AG04449 (cell line): ENCODE data around the gene PCDHGB5.
"Not testable (repeated sequence)": the region's sequence is repeated elsewhere in the genome, so short reads cannot be mapped to it uniquely, and the experiment has no call there.

Experiments
- CTCF ChIA-PET: fragments of 350-600 bp; formaldehyde crosslinking; extraction: SDS; loops from one replicate; lab custom pipeline; 2021; ENCODE audit warnings: antibody characterized with exemption; lab: Yijun Ruan, JAX
- POLR2A ChIA-PET: fragments of 400-600, 350-600 bp; formaldehyde crosslinking; extraction: SDS; loops from one replicate; lab custom pipeline; 2020; ENCODE audit warnings: antibody characterized with exemption, inconsistent platforms; lab: Yijun Ruan, JAX
- DNase-seq: peaks from one replicate; pipeline ENCODE4 v3.0.0-alpha.2; 2010; ENCODE audit warnings: low read depth, low spot score
- H3K4me3 ChIP-seq: 2 replicates; pipeline ENCODE4 v1.5.1; 2011; ENCODE audit warnings: low read depth, mild to moderate bottlenecking, control low read depth, low read length
- TF ChIP-seq, protein P1 (sequence below): IDR thresholded peaks from one replicate; pipeline ENCODE4 v1.5.1; 2011; ENCODE audit warnings: mild to moderate bottlenecking, moderate library complexity, low read length, control low read depth, inconsistent platforms; ENCODE audit not compliant: insufficient read depth; ENCODE audit errors: missing control alignments

PCDHGB5 gene

DNA sequence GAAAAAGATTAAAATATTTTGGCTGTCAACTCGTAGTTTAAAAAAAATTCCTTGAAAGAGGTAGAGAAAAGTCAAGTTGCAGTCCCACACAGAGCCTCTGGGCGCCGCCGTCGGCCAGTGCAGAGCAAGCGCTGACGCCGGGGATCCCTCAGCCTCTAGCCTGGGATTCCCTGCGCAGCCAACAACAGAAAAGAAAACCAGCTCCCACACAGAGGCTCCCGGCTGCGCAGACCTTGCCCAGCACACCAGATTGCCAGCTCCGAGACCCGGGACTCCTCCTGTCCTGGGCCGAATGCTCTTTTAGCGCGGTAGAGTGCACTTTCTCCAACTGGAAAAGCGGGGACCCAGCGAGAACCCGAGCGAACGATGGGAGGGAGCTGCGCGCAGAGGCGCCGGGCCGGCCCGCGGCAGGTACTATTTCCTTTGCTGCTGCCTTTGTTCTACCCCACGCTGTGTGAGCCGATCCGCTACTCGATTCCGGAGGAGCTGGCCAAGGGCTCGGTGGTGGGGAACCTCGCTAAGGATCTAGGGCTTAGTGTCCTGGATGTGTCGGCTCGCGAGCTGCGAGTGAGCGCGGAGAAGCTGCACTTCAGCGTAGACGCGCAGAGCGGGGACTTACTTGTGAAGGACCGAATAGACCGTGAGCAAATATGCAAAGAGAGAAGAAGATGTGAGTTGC, 19.9 kb downstream of the PCDHGB5 start, which contains the start of gene PCDHGB7:
Gene PCDHGB7 (plus strand): TSS at position 184 of the 679 bp plus-strand sequence. CDS start 183 bp downstream, at position 367.
- TF ChIP-seq, protein P1, sequence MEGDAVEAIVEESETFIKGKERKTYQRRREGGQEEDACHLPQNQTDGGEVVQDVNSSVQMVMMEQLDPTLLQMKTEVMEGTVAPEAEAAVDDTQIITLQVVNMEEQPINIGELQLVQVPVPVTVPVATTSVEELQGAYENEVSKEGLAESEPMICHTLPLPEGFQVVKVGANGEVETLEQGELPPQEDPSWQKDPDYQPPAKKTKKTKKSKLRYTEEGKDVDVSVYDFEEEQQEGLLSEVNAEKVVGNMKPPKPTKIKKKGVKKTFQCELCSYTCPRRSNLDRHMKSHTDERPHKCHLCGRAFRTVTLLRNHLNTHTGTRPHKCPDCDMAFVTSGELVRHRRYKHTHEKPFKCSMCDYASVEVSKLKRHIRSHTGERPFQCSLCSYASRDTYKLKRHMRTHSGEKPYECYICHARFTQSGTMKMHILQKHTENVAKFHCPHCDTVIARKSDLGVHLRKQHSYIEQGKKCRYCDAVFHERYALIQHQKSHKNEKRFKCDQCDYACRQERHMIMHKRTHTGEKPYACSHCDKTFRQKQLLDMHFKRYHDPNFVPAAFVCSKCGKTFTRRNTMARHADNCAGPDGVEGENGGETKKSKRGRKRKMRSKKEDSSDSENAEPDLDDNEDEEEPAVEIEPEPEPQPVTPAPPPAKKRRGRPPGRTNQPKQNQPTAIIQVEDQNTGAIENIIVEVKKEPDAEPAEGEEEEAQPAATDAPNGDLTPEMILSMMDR, result peak; percentile 71
- ChIA-PET POLR2A (interaction anchor here (1.0 kb wide), 2 partner anchors 140 to 146 kb away, joined by 4 read pairs; no protein-coding TSS in a partner anchor), CTCF (interaction anchor here (0.6 to 16.4 kb wide), 28 partner anchors 10 to 186 kb away, joined by 3 to 303 read pairs (median 4); partner anchors contain the start of genes PCDHGA1, PCDHGA12, PCDHGA5 and PCDHGA6)
- DNase-seq, result not testable (repeated sequence)
- H3K4me3 ChIP-seq, result peak within 1 kb of the TSS; percentile 54

DNA sequence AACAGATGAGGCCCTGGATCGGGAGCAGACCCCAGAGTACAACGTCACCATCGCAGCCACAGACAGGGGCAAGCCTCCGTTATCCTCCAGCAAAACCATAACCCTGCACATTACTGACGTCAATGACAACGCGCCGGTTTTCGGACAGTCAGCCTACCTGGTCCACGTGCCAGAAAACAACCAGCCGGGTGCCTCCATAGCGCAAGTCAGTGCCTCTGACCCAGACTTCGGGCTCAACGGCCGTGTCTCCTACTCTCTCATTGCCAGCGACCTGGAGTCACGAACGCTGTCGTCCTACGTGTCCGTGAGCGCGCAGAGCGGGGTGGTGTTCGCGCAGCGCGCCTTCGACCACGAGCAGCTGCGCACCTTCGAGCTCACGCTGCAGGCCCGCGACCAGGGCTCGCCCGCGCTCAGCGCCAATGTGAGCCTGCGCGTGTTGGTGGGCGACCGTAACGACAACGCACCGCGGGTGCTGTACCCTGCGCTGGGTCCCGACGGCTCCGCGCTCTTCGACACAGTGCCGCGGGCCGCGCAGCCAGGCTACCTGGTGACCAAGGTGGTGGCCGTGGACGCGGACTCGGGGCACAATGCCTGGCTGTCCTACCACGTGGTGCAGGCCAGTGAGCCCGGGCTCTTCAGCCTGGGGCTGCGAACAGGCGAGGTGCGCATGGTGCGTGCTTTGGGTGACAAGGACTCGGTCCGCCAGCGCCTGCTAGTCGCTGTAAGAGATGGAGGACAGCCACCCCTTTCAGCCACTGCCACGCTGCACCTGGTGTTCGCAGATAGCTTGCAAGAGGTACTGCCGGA, 21.5 kb downstream of the PCDHGB5 start:
- no peak for DNase-seq
- no peak overlapping the region for H3K4me3 ChIP-seq
- POLR2A ChIA-PET, result no interaction called here
- CTCF ChIA-PET, result interaction anchor here (0.9 to 16.4 kb wide), 8 partner anchors 11 to 148 kb away, joined by 3 to 303 read pairs (median 120); partner anchors contain the start of genes PCDHGA12 and PCDHGB3
- TF ChIP-seq, protein P1, result no peak

DNA sequence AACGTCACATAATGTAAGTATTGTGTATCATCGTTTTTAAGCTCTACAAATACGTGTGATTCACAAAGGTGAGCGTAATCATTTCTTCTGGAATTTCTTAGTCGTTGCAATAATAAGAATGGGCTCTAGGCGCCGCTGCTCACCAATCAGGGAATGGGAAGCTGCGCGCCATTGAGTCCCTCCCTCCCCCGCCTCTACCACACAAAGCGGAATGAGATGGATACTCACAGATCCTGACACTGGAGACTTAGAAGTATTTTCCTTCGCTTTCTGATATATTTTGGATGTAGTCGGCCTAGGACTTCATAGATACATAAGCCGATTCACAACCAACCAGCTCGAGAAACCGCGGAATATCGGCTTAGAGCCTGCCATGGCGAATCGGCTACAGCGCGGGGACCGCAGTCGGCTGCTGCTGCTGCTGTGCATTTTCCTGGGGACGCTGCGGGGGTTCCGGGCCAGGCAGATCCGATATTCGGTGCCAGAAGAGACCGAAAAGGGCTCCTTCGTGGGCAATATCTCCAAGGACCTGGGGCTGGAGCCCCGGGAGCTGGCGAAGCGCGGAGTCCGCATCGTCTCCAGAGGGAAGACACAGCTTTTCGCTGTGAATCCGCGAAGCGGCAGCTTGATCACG, 23.2 kb downstream of the PCDHGB5 start, which contains the start of gene PCDHGA11:
Gene PCDHGA11 (plus strand): TSS at position 197 of the 634 bp plus-strand sequence. CDS start 177 bp downstream, at position 374.
- TF ChIP-seq, protein P1, result peak; percentile 41
- no peak for DNase-seq
- ChIA-PET POLR2A (interaction anchor here (0.7 to 1.8 kb wide), 4 partner anchors 93 to 136 kb away, joined by 3 to 10 read pairs (median 4); no protein-coding TSS in a partner anchor), CTCF (interaction anchor here (0.9 to 16.4 kb wide), 36 partner anchors 8 to 171 kb away, joined by 3 to 303 read pairs (median 4); partner anchors contain the start of genes PCDHGA10, PCDHGA12, PCDHGA3 and PCDHGB3)
- peak within 1 kb of the TSS; percentile 57 for H3K4me3 ChIP-seq

DNA sequence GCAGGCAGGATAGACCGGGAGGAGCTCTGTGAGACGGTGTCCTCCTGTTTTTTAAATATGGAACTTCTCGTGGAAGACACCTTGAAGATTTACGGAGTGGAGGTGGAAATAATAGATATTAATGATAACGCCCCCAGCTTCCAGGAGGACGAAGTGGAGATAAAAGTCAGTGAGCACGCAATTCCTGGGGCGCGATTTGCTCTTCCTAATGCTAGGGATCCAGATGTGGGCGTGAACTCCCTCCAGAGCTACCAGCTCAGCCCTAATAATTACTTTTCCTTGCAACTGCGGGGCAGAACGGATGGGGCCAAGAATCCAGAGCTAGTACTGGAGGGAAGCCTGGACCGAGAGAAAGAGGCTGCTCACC, 23.7 kb downstream of the PCDHGB5 start:
- H3K4me3 ChIP-seq, result peak overlapping the region; percentile 57
- TF ChIP-seq, protein P1, result no peak
- ChIA-PET POLR2A (interaction anchor here (0.9 to 1.8 kb wide), 3 partner anchors 102 to 136 kb away, joined by 3 to 10 read pairs (median 4); no protein-coding TSS in a partner anchor), CTCF (interaction anchor here (0.9 to 16.4 kb wide), 30 partner anchors 9 to 150 kb away, joined by 3 to 303 read pairs (median 4); partner anchors contain the start of genes PCDHGA10, PCDHGA12, PCDHGA3 and PCDHGB3)
- DNase-seq, result no peak

DNA sequence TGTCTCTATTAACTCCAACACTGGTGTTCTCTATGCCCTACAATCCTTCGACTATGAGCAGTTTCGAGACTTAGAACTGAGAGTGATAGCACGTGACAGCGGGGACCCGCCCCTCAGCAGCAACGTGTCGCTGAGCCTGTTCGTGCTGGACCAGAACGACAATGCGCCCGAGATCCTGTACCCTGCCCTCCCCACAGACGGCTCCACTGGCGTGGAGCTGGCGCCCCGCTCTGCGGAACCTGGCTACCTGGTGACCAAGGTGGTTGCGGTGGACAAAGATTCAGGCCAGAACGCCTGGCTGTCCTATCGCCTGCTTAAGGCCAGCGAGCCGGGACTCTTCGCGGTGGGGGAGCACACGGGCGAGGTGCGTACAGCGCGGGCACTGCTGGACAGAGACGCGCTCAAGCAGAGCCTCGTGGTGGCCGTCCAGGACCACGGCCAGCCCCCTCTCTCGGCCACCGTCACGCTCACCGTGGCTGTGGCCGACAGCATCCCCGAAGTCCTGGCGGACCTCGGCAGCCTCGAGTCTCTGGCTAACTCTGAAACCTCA, 25.1 kb downstream of the PCDHGB5 start:
- POLR2A ChIA-PET, result no interaction called here
- TF ChIP-seq, protein P1, result no peak
- CTCF ChIA-PET, result interaction anchor here (0.6 to 16.4 kb wide), 8 partner anchors 10 to 140 kb away, joined by 3 to 303 read pairs (median 28); partner anchors contain the start of genes PCDHGA10 and PCDHGC3
- H3K4me3 ChIP-seq, result no peak overlapping the region
- DNase-seq, result no peak
